Spleen (tissue), 11 donors: Measurements from ENCODE around the gene ZCCHC8. TPM values are rescaled to one million over a fixed set of nuclear protein-coding genes. Genes with fewer than 3 reads are reported as not detected.

ENCODE experiments used
- DNase-seq: peaks from one replicate; pipeline ENCODE4 v3.0.0-alpha.2; 2020
- H3K27ac ChIP-seq, 8 donors: fragments of 200-600 bp; sonication (generic) in 7 of 8; 1 replicate in 4 of 8; 2 replicates in 4 of 8; pipeline versions ENCODE4 v1.5.0 to v1.8.0; 2016 to 2021; ENCODE audit warnings: inconsistent platforms in 4 of 8, mild to moderate bottlenecking in 4 of 8, moderate library complexity in 1 of 8
- H3K27me3 ChIP-seq, 7 donors: fragments of 200-600 bp; sonication (generic) in 6 of 7; replicated peaks in 1 of 7; 1 replicate in 4 of 7; 2 replicates in 3 of 7; pipeline versions ENCODE4 v1.5.0 to v1.8.0; 2016 to 2021; ENCODE audit warnings: inconsistent platforms in 3 of 7, mild to moderate bottlenecking in 1 of 7
- H3K36me3 ChIP-seq, 6 donors: fragments of 200-600 bp; sonication (generic) in 5 of 6; 1 replicate in 4 of 6; 2 replicates in 2 of 6; pipeline versions ENCODE4 v1.5.0 to v1.8.0; 2016 to 2021; ENCODE audit warnings: inconsistent platforms in 2 of 6
- H3K4me1 ChIP-seq, 6 donors: fragments of 200-600 bp; sonication (generic) in 5 of 6; 1 replicate in 3 of 6; 2 replicates in 3 of 6; pipeline versions ENCODE4 v1.5.0 to v1.8.0; 2016 to 2021; ENCODE audit warnings: inconsistent platforms in 3 of 6
- H3K4me3 ChIP-seq, 8 donors: fragments of 200-600 bp; sonication (generic) in 7 of 8; 1 replicate in 4 of 8; 2 replicates in 4 of 8; pipeline versions ENCODE4 v1.5.0 to v1.8.0; 2016 to 2021; ENCODE audit warnings: inconsistent platforms in 4 of 8, mild to moderate bottlenecking in 4 of 8, moderate library complexity in 2 of 8
- H3K9me3 ChIP-seq, 8 donors: fragments of 200-600 bp; sonication (generic) in 7 of 8; 1 replicate in 4 of 8; 2 replicates in 4 of 8; pipeline versions ENCODE4 v1.5.0 to v1.8.0; 2016 to 2021; ENCODE audit warnings: inconsistent platforms in 4 of 8
- CTCF ChIP-seq, 11 experiments: fragments of 200-600 bp in 7 of 11; fragments of 450-650 bp in 4 of 11; sonication (generic) in 4 of 11; IDR thresholded peaks in 8 of 11; conservative IDR thresholded peaks in 3 of 11; 1 replicate in 7 of 11; 2 replicates in 4 of 11; pipeline versions ENCODE4 v1.4.0 to v1.8.0; 2016 to 2021; ENCODE audit warnings: antibody characterized with exemption in 11 of 11, inconsistent platforms in 4 of 11, mild to moderate bottlenecking in 1 of 11
- POLR2A ChIP-seq, 3 donors: fragments of 450-650 bp; IDR thresholded peaks; one replicate each; pipeline ENCODE4 v1.5.1; 2017; ENCODE audit warnings: antibody characterized with exemption in 3 of 3, mild to moderate bottlenecking in 1 of 3
- POLR2AphosphoS5 ChIP-seq, 3 donors: sonication (generic); formaldehyde crosslinking; IDR thresholded peaks; one replicate each; pipeline ENCODE4 v1.5.1; 2017; ENCODE audit warnings: antibody characterized with exemption in 3 of 3
- WGBS, 5 donors: extraction: QIAGEN DNeasy Blood & Tissue Kit in 3 of 5; methylation state at CpG; one replicate each; pipeline versions ENCODE4 v1.1.5 to v1.1.7; 2013 to 2018; 5-methylcytosine and 5-hydroxymethylcytosine counted together
- intact Hi-C: fragments of 100-400 bp; cut with DNase I; formaldehyde crosslinking; loops from one replicate; pipeline ENCODE4 v1.15.0; 2023; ENCODE audit warnings: low total_unique reads
- polyA plus RNA-seq, 3 donors: library from polyadenylated mRNA; stranded (reverse); fragments of 200-250 nt; gene quantifications; one replicate each; pipeline ENCODE4 v1.2.1, GENCODE V29; 2013
- total RNA-seq, 7 donors: library from RNA; depleted of rRNA in 3 of 7; stranded (reverse); fragments of >200 nt in 3 of 7; fragmentation: NEBNext Ultra II Directional in 4 of 7; extraction: Animal tissue kit (Norgen Biotek cat#: 25700) in 4 of 7; gene quantifications; one replicate each; pipeline versions ENCODE4 v1.1.0 to v1.2.1, GENCODE V29; 2016 to 2021
- donor health status: healthy with polysubstance abuse.
- donor health status: DM: no; HTN: no; CAD: no; lungs with moderate emphysema.
- donor health status: DM: no; HTN: no; CAD: no.
- donor health status: Bipolar disorder and iron deficiency.
- donor health status: healthy.
- donor health status: DM: no; HTN: no; CAD: no.
- donor health status: DM: yes; HTN: yes; CAD: no.

ZCCHC8 gene
- total and polyA plus RNA-seq, 10 donors, result 20.6 to 37.1 (median 29.4) TPM

- 94 to 99% (median 97%) methylated on average over 5 of the region's 5 CpGs for WGBS, 5 donors
- intact Hi-C loops, result no loop called here
- Histone ChIP-seq H3K27ac (no peak overlapping the region), H3K36me3 (peaks cover 5 to 100% (median 93%) of the 10 kb centered on the region in 6 donors), H3K4me3 (no peak overlapping the region), H3K9me3 (no peaks in the 10 kb centered on the region), H3K4me1 (no peaks in the 10 kb centered on the region), H3K27me3 (no peaks in the 10 kb centered on the region)
- no peak for DNase-seq
- TF ChIP-seq CTCF (IDR thresholded peaks at IDR 0.05 in 8 of 11, conservative IDR thresholded peaks at IDR 0.05 in 3 of 11) (no peak), POLR2AphosphoS5 (IDR thresholded peaks at IDR 0.05) (no peak), POLR2A (IDR thresholded peaks at IDR 0.05) (no peak)
These were observed 16.8 kb downstream of the ZCCHC8 start for GRCh38 chr12:122483969-122484368.

- no peaks in the 10 kb centered on the region for H3K4me1 ChIP-seq
- H3K27me3 ChIP-seq, result no peaks in the 10 kb centered on the region
- WGBS, 5 donors, result 95 to 98% (median 96%) methylated on average over 6 of the region's 6 CpGs
- H3K4me3 ChIP-seq, result no peak overlapping the region
- peaks cover 0 to 100% (median 94%) of the 10 kb centered on the region in 6 donors for H3K36me3 ChIP-seq
- DNase-seq, result no peak
- no peak for TF ChIP-seq POLR2AphosphoS5 (IDR thresholded peaks at IDR 0.05)
- TF ChIP-seq CTCF (IDR thresholded peaks at IDR 0.05 in 8 of 11, conservative IDR thresholded peaks at IDR 0.05 in 3 of 11), result no peak
- no peak for TF ChIP-seq POLR2A (IDR thresholded peaks at IDR 0.05)
- H3K27ac ChIP-seq, result no peak overlapping the region
- no peaks in the 10 kb centered on the region for H3K9me3 ChIP-seq
- intact Hi-C loops, result no loop called here
These were observed 18.9 kb downstream of the ZCCHC8 start for GRCh38 chr12:122481861-122482260.

GRCh38 chr12:122480753-122481152 lies 20.0 kb downstream of the ZCCHC8 start:
- no peak for TF ChIP-seq POLR2AphosphoS5 (IDR thresholded peaks at IDR 0.05)
- TF ChIP-seq POLR2A (IDR thresholded peaks at IDR 0.05), result no peak
- no peak for TF ChIP-seq CTCF (IDR thresholded peaks at IDR 0.05 in 8 of 11, conservative IDR thresholded peaks at IDR 0.05 in 3 of 11)
- WGBS, 5 donors, result 95 to 98% (median 98%) methylated on average over 8 of the region's 8 CpGs
- peaks cover 0 to 100% (median 95%) of the 10 kb centered on the region in 6 donors for H3K36me3 ChIP-seq
- no peak overlapping the region for H3K27ac ChIP-seq
- no peak overlapping the region for H3K4me3 ChIP-seq
- no peaks in the 10 kb centered on the region for H3K4me1 ChIP-seq
- no peak for DNase-seq
- H3K27me3 ChIP-seq, result no peaks in the 10 kb centered on the region
- H3K9me3 ChIP-seq, result no peaks in the 10 kb centered on the region
- intact Hi-C loops, result no loop called here

- H3K4me1 ChIP-seq, result peaks cover 0 to 12% (median 9%) of the 10 kb centered on the region in 6 donors
- H3K27me3 ChIP-seq, result no peaks in the 10 kb centered on the region
- H3K36me3 ChIP-seq, result peaks cover 0 to 73% (median 70%) of the 10 kb centered on the region in 6 donors
- no peak overlapping the region for H3K27ac ChIP-seq
- H3K4me3 ChIP-seq, result no peak overlapping the region
- intact Hi-C loops, result no loop called here
- 83 to 89% (median 85%) methylated on average over 2 of the region's 2 CpGs for WGBS, 5 donors
- no peak for DNase-seq
- TF ChIP-seq POLR2A (IDR thresholded peaks at IDR 0.05) (no peak), CTCF (IDR thresholded peaks at IDR 0.05 in 8 of 11, conservative IDR thresholded peaks at IDR 0.05 in 3 of 11) (no peak), POLR2AphosphoS5 (IDR thresholded peaks at IDR 0.05) (no peak)
- no peaks in the 10 kb centered on the region for H3K9me3 ChIP-seq
These were observed 26.4 kb downstream of the ZCCHC8 start for GRCh38 chr12:122474324-122474716.
